ACC112 (cell line): ENCODE measurements around the gene MT1E.

Experiments used
- H2AFZ ChIP-seq: fragments of 200-600 bp; sonication (generic); one replicate; pipeline ENCODE4 v1.6.0; 2017; ENCODE audit warnings: antibody characterized with exemption, low read length; ENCODE audit not compliant: unreplicated experiment
- H3K27ac ChIP-seq: fragments of 200-600 bp; sonication (generic); 2 replicates; pipeline ENCODE4 v1.5.1; 2014; ENCODE audit warnings: low read depth, mild to moderate bottlenecking, antibody characterized with exemption, low read length, moderate library complexity
- H3K27me3 ChIP-seq: fragments of 200-600 bp; sonication (generic); 2 replicates; pipeline ENCODE4 v1.6.1; 2014; ENCODE audit warnings: mild to moderate bottlenecking, antibody characterized with exemption, low read length, moderate library complexity, mixed read lengths; ENCODE audit not compliant: insufficient read depth
- H3K36me3 ChIP-seq: fragments of 200-600 bp; sonication (generic); 2 replicates; pipeline ENCODE4 v1.6.1; 2016; ENCODE audit warnings: mild to moderate bottlenecking, antibody characterized with exemption, low read length, moderate library complexity, mixed read lengths; ENCODE audit not compliant: insufficient read depth
- H3K4me1 ChIP-seq: fragments of 200-600 bp; sonication (generic); one replicate; pipeline ENCODE4 v1.6.1; 2016; ENCODE audit warnings: low read length, mixed read lengths; ENCODE audit not compliant: insufficient read depth, unreplicated experiment, control insufficient read depth
- H3K4me3 ChIP-seq: fragments of 200-600 bp; sonication (generic); 2 replicates; pipeline ENCODE4 v1.5.1; 2014; ENCODE audit warnings: mild to moderate bottlenecking, low read depth, low read length
- H3K79me2 ChIP-seq: fragments of 200-600 bp; sonication (generic); one replicate; pipeline ENCODE4 v1.6.0; 2016; ENCODE audit warnings: low read length; ENCODE audit not compliant: control insufficient read depth, unreplicated experiment, insufficient read depth

Gene MT1E

GRCh38 chr16:56636616-56637413 lies 11.2 kb downstream of the MT1E start:
- peaks cover 8% of the 10 kb centered on the region for H3K4me1 ChIP-seq
- H3K27ac ChIP-seq: no peak overlapping the region
- H3K27me3 ChIP-seq: peaks cover 9% of the 10 kb centered on the region; the same call in 1 of the 2 replicates
- no peak overlapping the region for H2AFZ ChIP-seq
- no peaks in the 10 kb centered on the region for H3K79me2 ChIP-seq
- H3K4me3 ChIP-seq: no peak overlapping the region
- no peaks in the 10 kb centered on the region for H3K36me3 ChIP-seq

DNA sequence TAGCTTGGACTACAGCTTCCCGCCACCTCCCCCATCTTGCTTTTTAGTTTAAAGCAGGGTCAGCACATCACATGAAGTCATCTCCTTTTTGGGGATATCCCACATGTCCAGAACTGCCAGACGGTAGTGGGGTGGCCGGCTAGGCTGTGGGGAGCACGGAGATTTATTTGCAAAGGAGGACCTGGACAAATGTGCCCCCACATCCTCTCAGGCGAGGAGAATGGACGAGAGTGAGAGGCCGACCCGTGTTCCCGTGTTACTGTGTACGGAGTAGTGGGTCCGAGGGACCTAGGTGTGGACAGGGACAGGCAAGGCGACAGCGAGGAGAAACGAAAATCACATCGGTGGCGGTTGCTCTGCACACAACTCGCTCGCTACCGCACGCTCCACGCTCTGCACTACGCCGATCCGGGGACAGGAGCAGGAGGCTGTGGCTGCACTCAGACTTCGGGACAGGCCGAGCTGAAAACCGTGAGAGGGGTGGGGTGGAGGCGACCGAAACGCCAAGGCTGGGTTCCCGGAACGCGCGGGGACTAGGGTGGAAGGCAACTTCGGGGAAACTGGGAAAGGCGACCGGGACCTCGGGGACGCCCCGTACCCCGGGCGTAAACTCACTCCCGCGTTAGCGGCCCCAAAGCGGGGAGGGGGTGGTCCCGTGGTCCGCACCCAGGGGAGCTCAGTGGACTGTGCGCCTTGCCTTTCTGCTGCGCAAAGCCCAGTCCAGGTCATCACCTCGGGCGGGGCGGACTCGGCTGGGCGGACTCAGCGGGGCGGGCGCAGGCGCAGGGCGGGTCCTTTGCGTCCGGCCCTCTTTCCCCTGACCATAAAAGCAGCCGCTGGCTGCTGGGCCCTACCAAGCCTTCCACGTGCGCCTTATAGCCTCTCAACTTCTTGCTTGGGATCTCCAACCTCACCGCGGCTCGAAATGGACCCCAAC lies 12.5 kb downstream of the MT1E start, which contains the start of gene MT1A:
Gene MT1A (plus strand): TSS at position 853 of the 937 bp plus-strand sequence. CDS start 73 bp downstream, at position 926.
- peaks cover 13% of the 10 kb centered on the region for H3K4me1 ChIP-seq
- peak within 1 kb of the TSS; percentile 78 for H3K4me3 ChIP-seq
- peak within 1 kb of the TSS; percentile 74 for H2AFZ ChIP-seq
- peaks cover 9% of the 10 kb centered on the region; the same call in 1 of the 2 replicates for H3K27me3 ChIP-seq
- H3K79me2 ChIP-seq: no peaks in the 10 kb centered on the region
- no peak within 1 kb of the TSS for H3K27ac ChIP-seq
- H3K36me3 ChIP-seq: no peaks in the 10 kb centered on the region

DNA sequence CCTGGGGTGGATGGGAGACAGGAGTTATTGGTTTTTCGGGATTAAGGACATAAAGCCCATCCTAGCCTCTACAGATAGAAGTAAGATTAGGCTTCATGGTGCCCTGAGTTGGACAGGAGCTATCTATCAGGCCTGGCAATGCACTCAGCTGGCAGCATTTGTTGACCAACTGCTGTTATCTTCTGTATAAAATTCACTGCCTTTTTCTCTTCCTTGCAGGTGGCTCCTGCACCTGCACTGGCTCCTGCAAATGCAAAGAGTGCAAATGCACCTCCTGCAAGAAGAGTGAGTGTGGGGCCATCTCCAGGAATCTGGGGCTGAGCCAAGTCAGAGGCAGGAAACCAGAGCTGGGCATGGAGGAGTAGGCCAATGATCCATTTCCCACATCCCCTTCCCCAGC lies 13.5 kb downstream of the MT1E start:
- Histone ChIP-seq H3K27ac (no peak overlapping the region), H3K36me3 (no peaks in the 10 kb centered on the region), H3K4me1 (peaks cover 23% of the 10 kb centered on the region), H3K79me2 (no peaks in the 10 kb centered on the region), H3K4me3 (peak overlapping the region; percentile 78), H3K27me3 (peaks cover 9% of the 10 kb centered on the region; the same call in 1 of the 2 replicates), H2AFZ (peak overlapping the region; percentile 15)

DNA sequence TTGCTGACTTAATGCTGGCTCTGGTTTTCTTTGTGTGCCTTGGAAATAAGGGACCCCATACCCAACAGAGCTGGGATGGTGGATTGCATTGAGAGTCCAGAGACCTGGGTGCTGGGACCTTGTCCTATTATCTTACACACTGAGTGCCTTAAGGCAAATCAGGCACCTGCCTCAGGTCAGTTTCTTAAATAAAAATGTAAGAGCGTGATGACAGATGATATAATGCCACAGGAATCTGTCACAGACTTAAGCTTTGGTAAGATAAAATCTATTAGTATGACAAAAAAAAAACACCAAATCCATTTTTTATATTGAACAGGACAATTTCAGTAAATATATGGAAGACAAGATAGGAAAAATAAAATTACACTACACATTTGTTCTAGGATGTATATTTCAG lies 14.5 kb downstream of the MT1E start:
- Histone ChIP-seq H2AFZ (no peak overlapping the region), H3K27ac (no peak overlapping the region), H3K4me3 (no peak overlapping the region), H3K36me3 (no peaks in the 10 kb centered on the region), H3K4me1 (peaks cover 23% of the 10 kb centered on the region), H3K79me2 (no peaks in the 10 kb centered on the region), H3K27me3 (peaks cover 9% of the 10 kb centered on the region; the same call in 1 of the 2 replicates)

GRCh38 chr16:56641166-56641565 lies 15.6 kb downstream of the MT1E start:
- peaks cover 14% of the 10 kb centered on the region; the same call in 1 of the 2 replicates for H3K27me3 ChIP-seq
- no peaks in the 10 kb centered on the region for H3K79me2 ChIP-seq
- no peaks in the 10 kb centered on the region for H3K36me3 ChIP-seq
- H2AFZ ChIP-seq: no peak overlapping the region
- no peak overlapping the region for H3K27ac ChIP-seq
- H3K4me3 ChIP-seq: no peak overlapping the region
- H3K4me1 ChIP-seq: peaks cover 23% of the 10 kb centered on the region

DNA sequence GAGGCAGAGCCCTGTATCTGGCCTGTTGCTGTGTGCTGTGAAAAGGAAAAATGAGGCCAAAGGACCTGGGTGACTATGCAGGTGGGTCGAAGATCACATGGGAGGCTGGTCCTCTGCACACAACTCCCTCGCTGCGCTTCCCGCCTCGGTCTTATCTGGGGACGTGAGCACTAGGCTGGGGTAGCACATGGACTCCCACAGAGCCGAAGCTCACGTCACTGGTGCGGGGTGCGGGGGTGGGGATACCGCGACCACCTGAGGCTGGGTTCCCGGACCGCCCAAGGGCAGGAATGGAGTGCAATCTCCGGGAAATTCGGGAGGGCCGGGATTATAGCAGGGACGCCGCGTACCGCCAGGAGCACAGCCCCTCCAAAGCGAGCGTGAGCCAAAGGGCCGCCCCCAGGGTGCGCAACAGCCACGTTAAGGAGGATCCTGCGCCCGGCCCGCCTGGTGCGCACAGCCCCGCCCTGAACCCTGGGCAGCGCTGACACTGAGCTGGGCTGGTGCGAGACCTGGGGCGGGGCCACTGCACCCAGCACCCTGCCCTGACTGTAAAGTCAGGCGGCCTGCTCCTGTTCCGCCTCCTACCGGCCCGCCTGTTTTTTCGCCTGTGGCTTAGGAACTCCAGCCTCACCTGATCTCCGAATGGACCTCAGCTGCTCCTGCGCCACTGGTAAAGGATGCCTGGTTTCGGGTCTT lies 17.6 kb downstream of the MT1E start:
- Histone ChIP-seq H3K4me3 (peak overlapping the region; percentile 69), H3K4me1 (peaks cover 23% of the 10 kb centered on the region), H2AFZ (peak overlapping the region; percentile 48), H3K36me3 (no peaks in the 10 kb centered on the region), H3K79me2 (no peaks in the 10 kb centered on the region), H3K27me3 (peaks cover 23% of the 10 kb centered on the region), H3K27ac (no peak overlapping the region)

- no peaks in the 10 kb centered on the region for H3K36me3 ChIP-seq
- H3K4me3 ChIP-seq: peak overlapping the region; percentile 69
- H3K79me2 ChIP-seq: no peaks in the 10 kb centered on the region
- H2AFZ ChIP-seq: no peak overlapping the region
- H3K27me3 ChIP-seq: peaks cover 26% of the 10 kb centered on the region
- no peak overlapping the region for H3K27ac ChIP-seq
- peaks cover 20% of the 10 kb centered on the region for H3K4me1 ChIP-seq
Measured at GRCh38 chr16:56643833-56644232, 18.3 kb downstream of the MT1E start.

DNA sequence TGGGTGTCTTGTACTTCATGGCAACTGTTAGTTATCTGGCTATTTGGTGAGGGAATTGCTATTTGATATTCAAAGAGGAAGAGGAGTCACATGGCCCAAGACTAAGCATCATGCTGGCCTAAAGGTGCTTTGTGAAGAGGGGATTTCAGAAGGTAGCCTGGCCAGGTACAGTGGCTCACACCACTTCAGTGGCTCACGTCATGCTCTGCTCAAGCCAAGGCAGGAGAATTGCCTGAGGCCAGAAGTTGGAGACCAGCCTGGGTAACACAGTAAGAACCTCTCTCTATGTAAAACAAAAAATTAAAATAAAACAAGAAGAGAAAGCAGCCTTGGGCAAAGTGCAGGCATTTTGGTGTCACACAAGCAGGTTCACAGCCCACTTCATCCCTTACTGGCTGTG lies 19.7 kb downstream of the MT1E start:
- Histone ChIP-seq H3K27me3 (peaks cover 29% of the 10 kb centered on the region), H3K36me3 (no peaks in the 10 kb centered on the region), H3K4me3 (no peak overlapping the region), H3K79me2 (no peaks in the 10 kb centered on the region), H3K4me1 (peaks cover 15% of the 10 kb centered on the region), H3K27ac (no peak overlapping the region), H2AFZ (no peak overlapping the region)

DNA sequence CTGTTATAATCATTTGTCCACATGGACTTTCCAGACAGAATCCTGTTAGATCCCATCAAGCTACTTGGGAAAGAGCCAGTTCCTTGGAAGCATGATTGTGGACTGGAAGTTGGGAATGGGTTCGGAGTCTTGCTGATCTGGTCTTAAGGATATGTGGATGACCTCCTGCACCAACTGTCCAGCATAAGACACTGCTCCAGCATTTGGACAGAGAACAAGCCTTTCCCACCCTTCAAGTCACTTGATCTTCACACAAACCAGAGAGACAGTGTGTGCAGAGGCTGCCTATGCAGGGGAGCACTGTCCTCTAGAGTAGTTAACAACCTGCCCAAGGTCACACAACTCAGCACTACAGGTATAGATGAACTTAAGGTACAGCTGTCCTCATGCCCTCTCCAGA lies 20.3 kb downstream of the MT1E start:
- Histone ChIP-seq H3K27me3 (peaks cover 29% of the 10 kb centered on the region), H3K79me2 (no peaks in the 10 kb centered on the region), H3K36me3 (no peaks in the 10 kb centered on the region), H3K4me1 (peaks cover 15% of the 10 kb centered on the region), H3K4me3 (no peak overlapping the region), H2AFZ (no peak overlapping the region), H3K27ac (no peak overlapping the region)
